ENCODE measurements around the gene PHLPP1. TPM values are rescaled to one million over a fixed set of nuclear protein-coding genes. Genes with fewer than 3 reads are reported as not detected.

PHLPP1 gene
- total RNA-seq, 2 donors from 2014 or later = 4.6 to 5.9 TPM

GRCh38 chr18:62759704-62760402 is 44.5 kb downstream of the PHLPP1 start:
- Histone ChIP-seq H3K4me1 (no peaks in the 10 kb centered on the region), H3K9me3 (no peaks in the 10 kb centered on the region), H3K4me3 (no peak overlapping the region), H3K27ac (no peak overlapping the region), H3K36me3 (no peaks in the 10 kb centered on the region), H3K27me3 (no peaks in the 10 kb centered on the region)
- DNase-seq (ENCODE audit: low spot score) = no peak
- TF ChIP-seq CTCF (IDR thresholded peaks at IDR 0.05) = no peak

GRCh38 chr18:62760403-62760734 is 45.0 kb downstream of the PHLPP1 start:
- H3K4me3 ChIP-seq = no peak overlapping the region
- H3K9me3 ChIP-seq = no peaks in the 10 kb centered on the region
- DNase-seq (ENCODE audit: low spot score) = no peak
- H3K36me3 ChIP-seq = no peaks in the 10 kb centered on the region
- no peaks in the 10 kb centered on the region for H3K27me3 ChIP-seq
- no peaks in the 10 kb centered on the region for H3K4me1 ChIP-seq
- H3K27ac ChIP-seq = no peak overlapping the region
- TF ChIP-seq CTCF (IDR thresholded peaks at IDR 0.05) = no peak

GRCh38 chr18:62763101-62763521 is 47.8 kb downstream of the PHLPP1 start:
- no peaks in the 10 kb centered on the region for H3K9me3 ChIP-seq
- H3K27ac ChIP-seq = no peak overlapping the region
- TF ChIP-seq CTCF (IDR thresholded peaks at IDR 0.05) = no peak
- no peak overlapping the region for H3K4me3 ChIP-seq
- H3K36me3 ChIP-seq = no peaks in the 10 kb centered on the region
- no peaks in the 10 kb centered on the region for H3K27me3 ChIP-seq
- no peak for DNase-seq (ENCODE audit: low spot score)
- no peaks in the 10 kb centered on the region for H3K4me1 ChIP-seq

- no peak for DNase-seq (ENCODE audit: low spot score)
- Histone ChIP-seq H3K27ac (no peak overlapping the region), H3K4me1 (no peaks in the 10 kb centered on the region), H3K27me3 (no peaks in the 10 kb centered on the region), H3K4me3 (no peak overlapping the region), H3K36me3 (no peaks in the 10 kb centered on the region), H3K9me3 (no peaks in the 10 kb centered on the region)
- no peak for TF ChIP-seq CTCF (IDR thresholded peaks at IDR 0.05)
Observed at GRCh38 chr18:62766266-62766665, 50.9 kb downstream of the PHLPP1 start.

GRCh38 chr18:62767321-62767720 is 52.0 kb downstream of the PHLPP1 start:
- Histone ChIP-seq H3K27me3 (no peaks in the 10 kb centered on the region), H3K36me3 (no peaks in the 10 kb centered on the region), H3K4me1 (no peaks in the 10 kb centered on the region), H3K27ac (no peak overlapping the region), H3K9me3 (no peaks in the 10 kb centered on the region), H3K4me3 (no peak overlapping the region)
- no peak for DNase-seq (ENCODE audit: low spot score)
- TF ChIP-seq CTCF (IDR thresholded peaks at IDR 0.05) = no peak

Data from right atrium auricular region (tissue), 2 donors.